ENCODE measurements around the gene SLC16A11. TPM values are rescaled to one million over a fixed set of nuclear protein-coding genes. Genes with fewer than 3 reads are reported as not detected.
"Not testable (repeated sequence)": the region's sequence is repeated elsewhere in the genome, so short reads cannot be mapped to it uniquely, and the experiment has no call there.

SLC16A11 gene, protein sequence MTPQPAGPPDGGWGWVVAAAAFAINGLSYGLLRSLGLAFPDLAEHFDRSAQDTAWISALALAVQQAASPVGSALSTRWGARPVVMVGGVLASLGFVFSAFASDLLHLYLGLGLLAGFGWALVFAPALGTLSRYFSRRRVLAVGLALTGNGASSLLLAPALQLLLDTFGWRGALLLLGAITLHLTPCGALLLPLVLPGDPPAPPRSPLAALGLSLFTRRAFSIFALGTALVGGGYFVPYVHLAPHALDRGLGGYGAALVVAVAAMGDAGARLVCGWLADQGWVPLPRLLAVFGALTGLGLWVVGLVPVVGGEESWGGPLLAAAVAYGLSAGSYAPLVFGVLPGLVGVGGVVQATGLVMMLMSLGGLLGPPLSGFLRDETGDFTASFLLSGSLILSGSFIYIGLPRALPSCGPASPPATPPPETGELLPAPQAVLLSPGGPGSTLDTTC
- 0.04 TPM for total RNA-seq
- polyA plus RNA-seq (ENCODE audit: insufficient read depth in 1 of 8, insufficient read length in 8 of 8, low replicate concordance in 1 of 8): under 1 TPM in 7 of 8 donors, not detected in 1; 0.10 to 0.37 (median 0.15) TPM
- long read RNA-seq, donor 1: 0 reads
- long read RNA-seq, donor 2: 0 reads
- long read RNA-seq, donor 3: 0 reads
- long read RNA-seq, donor 4: 0 reads
- long read RNA-seq, donor 5: 0 reads
- long read RNA-seq, donor 6: 0 reads
- long read RNA-seq, donor 7: 0 reads
- long read RNA-seq, donor 8: 0 reads
- long read RNA-seq, donor 9: 0 reads
- long read RNA-seq, donor 10: 0 reads
- long read RNA-seq, donor 11: 0 reads

- H3K4me1 ChIP-seq (ENCODE audit: control insufficient read depth, insufficient read depth, low read length): peaks cover 21% of the 10 kb centered on the region
- no peak within 1 kb of the TSS for H3K27ac ChIP-seq (ENCODE audit: low read length)
- under 1% methylated on average over 20 of the region's 58 CpGs for WGBS (ENCODE audit: insufficient coverage)
- H3K36me3 ChIP-seq (ENCODE audit: control insufficient read depth, insufficient read depth, low read length): no peaks in the 10 kb centered on the region
- H3K27me3 ChIP-seq (ENCODE audit: control insufficient read depth, insufficient read depth, low read length): peaks cover 70% of the 10 kb centered on the region
- no peaks in the 10 kb centered on the region for H3K9me3 ChIP-seq (replicated peaks; ENCODE audit: control insufficient read depth, low read depth, low read length)
- peak; percentile 46 for DNase-seq
- peak within 1 kb of the TSS; percentile 30 for H3K4me3 ChIP-seq (ENCODE audit: low read length)
Observed at GRCh38 chr17:7043497-7044198, at the start of gene SLC16A11. SLC16A11 (minus strand) TSS chr17:7044092; CDS start chr17:7043513, 579 bp downstream.

DNA sequence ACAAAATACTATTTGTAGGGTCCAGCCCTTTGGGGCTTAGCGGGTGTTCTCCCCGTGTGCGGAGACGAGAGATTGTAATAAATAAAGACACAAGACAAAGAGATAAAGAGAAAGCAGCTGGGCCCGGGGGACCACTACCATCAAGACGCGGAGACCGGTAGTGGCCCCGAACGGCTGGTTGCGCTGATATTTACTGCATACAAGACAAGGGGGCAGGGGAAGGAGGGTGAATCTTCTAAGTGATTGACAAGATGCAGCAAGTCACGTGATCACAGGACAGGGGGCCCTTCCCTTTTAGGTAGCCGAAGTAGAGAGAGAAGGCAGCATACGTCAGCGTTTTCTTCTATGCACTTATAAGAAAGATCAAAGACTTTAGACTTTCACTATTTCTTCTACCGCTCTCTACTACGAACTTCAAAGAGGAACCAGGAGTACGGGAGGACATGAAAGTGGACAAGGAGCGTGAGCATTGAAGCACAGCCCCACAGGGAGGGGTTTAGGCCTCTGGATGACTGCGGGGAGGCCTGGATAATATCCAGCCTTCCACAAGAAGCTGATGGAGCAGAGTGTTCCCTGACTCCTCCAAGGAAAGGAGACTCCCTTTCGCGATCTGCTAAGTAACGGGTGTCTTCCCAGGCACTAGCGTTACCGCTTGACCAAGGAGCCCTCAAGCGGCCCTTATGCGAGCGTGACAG, 47.6 kb upstream of the SLC16A11 start:
- H3K4me1 ChIP-seq (ENCODE audit: control insufficient read depth, insufficient read depth, low read length); DNase-seq; H3K36me3 ChIP-seq (ENCODE audit: control insufficient read depth, insufficient read depth, low read length); H3K4me3 ChIP-seq (ENCODE audit: low read length); H3K9me3 ChIP-seq (replicated peaks; ENCODE audit: control insufficient read depth, low read depth, low read length); H3K27me3 ChIP-seq (ENCODE audit: control insufficient read depth, insufficient read depth, low read length); H3K27ac ChIP-seq (ENCODE audit: low read length): not testable (repeated sequence)
- 76% methylated on average over 7 of the region's 28 CpGs for WGBS (ENCODE audit: insufficient coverage)

GRCh38 chr17:7089570-7089969, 45.7 kb upstream of the SLC16A11 start:
- not testable (repeated sequence) for H3K27ac ChIP-seq (ENCODE audit: low read length); H3K36me3 ChIP-seq (ENCODE audit: control insufficient read depth, insufficient read depth, low read length)
- 100% methylated on average over 3 of the region's 6 CpGs for WGBS (ENCODE audit: insufficient coverage)

DNA sequence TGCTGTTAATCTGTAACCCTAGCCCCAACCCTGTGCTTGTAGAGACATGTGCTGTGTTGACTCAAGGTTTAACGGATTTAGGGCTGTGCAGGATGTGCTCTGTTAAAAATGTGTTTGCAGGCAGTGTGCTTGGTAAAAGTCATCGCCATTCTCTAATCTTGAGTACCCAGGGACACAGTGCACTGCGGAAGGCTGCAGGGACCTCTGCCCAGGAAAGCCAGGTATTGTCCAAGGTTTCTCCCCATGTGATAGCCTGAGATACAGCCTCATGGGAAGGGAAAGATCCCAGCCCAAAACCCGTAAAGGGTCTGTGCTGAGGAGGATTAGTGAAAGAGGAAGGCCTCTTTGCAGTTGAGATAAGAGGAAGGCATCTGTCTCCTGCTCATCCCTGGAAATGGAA, 44.5 kb upstream of the SLC16A11 start:
- not testable (repeated sequence) for H3K4me3 ChIP-seq (ENCODE audit: low read length); H3K27ac ChIP-seq (ENCODE audit: low read length); H3K27me3 ChIP-seq (ENCODE audit: control insufficient read depth, insufficient read depth, low read length); DNase-seq; H3K4me1 ChIP-seq (ENCODE audit: control insufficient read depth, insufficient read depth, low read length); H3K9me3 ChIP-seq (replicated peaks; ENCODE audit: control insufficient read depth, low read depth, low read length); H3K36me3 ChIP-seq (ENCODE audit: control insufficient read depth, insufficient read depth, low read length)
- 100% methylated on average over 2 of the region's 4 CpGs for WGBS (ENCODE audit: insufficient coverage)

More at GRCh38 chr17:7089570-7089969, 45.7 kb upstream of the SLC16A11 start:
- H3K4me1 ChIP-seq (ENCODE audit: control insufficient read depth, insufficient read depth, low read length); H3K9me3 ChIP-seq (replicated peaks; ENCODE audit: control insufficient read depth, low read depth, low read length); H3K4me3 ChIP-seq (ENCODE audit: low read length); H3K27me3 ChIP-seq (ENCODE audit: control insufficient read depth, insufficient read depth, low read length); DNase-seq: not testable (repeated sequence)

DNA sequence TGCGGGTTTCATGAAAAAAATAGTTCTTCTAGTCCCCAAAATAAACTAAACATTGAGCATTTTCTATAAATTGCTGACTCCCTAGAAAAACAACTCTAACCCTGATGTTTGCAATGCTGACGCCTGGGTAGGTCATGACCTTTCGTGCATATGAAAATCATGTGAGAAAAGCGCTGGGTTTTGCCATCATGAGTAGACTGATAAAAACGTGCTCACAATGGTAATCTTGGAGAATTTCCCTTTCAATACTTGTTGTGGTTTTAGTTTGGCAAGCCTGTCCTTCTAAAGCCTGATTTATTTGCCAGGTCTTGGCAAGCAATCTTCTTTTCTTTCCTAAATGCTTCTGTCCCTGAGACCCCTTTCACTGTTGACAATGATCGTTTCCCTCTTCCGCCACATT, 40.2 kb upstream of the SLC16A11 start:
- peak; percentile 43 for DNase-seq
- Histone ChIP-seq H3K4me3 (ENCODE audit: low read length) (no peak overlapping the region), H3K27ac (ENCODE audit: low read length) (no peak overlapping the region)

DNA sequence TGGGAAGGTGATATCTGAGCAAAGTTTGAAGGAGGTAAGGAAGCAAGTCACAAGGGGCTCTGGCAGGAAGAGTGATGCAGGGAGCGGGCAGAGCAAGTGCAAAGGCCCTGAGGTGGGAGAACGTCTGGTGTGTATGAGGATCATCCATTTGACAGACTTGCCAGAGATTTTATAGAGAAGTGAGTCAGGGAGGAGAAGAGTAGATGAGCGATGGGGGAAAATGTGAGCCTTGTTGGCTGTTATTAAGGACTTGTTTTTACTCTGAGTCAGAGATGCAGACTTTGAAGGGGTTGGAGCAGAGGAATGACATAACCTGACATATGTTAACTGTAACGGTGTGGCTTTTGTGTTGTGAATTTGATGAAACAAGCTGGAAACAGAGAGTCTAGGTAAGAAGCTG, 39.7 kb upstream of the SLC16A11 start:
- Histone ChIP-seq H3K27me3 (ENCODE audit: control insufficient read depth, insufficient read depth, low read length) (peaks cover 2% of the 10 kb centered on the region), H3K27ac (ENCODE audit: low read length) (no peak overlapping the region), H3K4me3 (ENCODE audit: low read length) (no peak overlapping the region), H3K9me3 (replicated peaks; ENCODE audit: control insufficient read depth, low read depth, low read length) (no peaks in the 10 kb centered on the region), H3K36me3 (ENCODE audit: control insufficient read depth, insufficient read depth, low read length) (no peaks in the 10 kb centered on the region), H3K4me1 (ENCODE audit: control insufficient read depth, insufficient read depth, low read length) (peaks cover 9% of the 10 kb centered on the region)
- WGBS (ENCODE audit: insufficient coverage): 71% methylated on average over 4 of the region's 4 CpGs
- DNase-seq: no peak

More for the DNA sequence above, 40.2 kb upstream of the SLC16A11 start:
- Histone ChIP-seq H3K27me3 (ENCODE audit: control insufficient read depth, insufficient read depth, low read length) (peaks cover 2% of the 10 kb centered on the region), H3K36me3 (ENCODE audit: control insufficient read depth, insufficient read depth, low read length) (no peaks in the 10 kb centered on the region), H3K9me3 (replicated peaks; ENCODE audit: control insufficient read depth, low read depth, low read length) (no peaks in the 10 kb centered on the region), H3K4me1 (ENCODE audit: control insufficient read depth, insufficient read depth, low read length) (peaks cover 9% of the 10 kb centered on the region)
- 50% methylated on average over 6 of the region's 7 CpGs for WGBS (ENCODE audit: insufficient coverage)

DNA sequence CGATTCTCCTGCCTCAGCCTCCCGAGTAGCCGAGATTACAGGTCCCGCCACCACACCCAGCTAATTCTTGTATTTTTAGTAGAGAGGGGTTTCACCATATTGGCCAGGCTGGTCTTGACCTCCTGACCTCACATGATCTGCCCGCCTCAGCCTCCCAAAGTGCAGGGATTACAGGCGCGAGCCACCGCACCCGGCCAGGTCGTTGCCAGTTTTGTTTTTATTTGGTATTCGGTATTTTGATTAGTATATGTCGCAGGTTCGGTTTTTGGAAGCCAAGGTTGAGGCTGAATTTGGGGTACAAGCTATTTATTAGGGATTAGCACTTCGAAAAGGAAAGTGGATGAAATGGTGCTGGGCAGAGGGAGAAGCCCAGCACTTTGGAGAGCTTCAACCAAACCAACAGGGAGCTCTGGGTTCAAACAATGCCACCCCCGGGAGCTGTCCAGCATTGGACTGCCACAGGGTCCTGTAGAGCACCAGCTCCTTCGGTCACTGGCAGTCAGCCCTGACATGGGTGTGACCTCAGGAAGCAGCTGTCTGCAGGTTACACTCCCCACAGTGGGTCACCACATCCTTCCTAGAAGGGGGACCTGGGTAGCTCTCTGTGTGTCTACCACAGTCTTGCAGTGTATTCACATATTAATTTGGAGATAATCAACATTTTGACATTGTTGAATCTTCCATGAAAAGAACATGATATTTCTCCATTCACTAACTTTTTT, 37.6 kb upstream of the SLC16A11 start:
- DNase-seq: peak; percentile 10

DNA sequence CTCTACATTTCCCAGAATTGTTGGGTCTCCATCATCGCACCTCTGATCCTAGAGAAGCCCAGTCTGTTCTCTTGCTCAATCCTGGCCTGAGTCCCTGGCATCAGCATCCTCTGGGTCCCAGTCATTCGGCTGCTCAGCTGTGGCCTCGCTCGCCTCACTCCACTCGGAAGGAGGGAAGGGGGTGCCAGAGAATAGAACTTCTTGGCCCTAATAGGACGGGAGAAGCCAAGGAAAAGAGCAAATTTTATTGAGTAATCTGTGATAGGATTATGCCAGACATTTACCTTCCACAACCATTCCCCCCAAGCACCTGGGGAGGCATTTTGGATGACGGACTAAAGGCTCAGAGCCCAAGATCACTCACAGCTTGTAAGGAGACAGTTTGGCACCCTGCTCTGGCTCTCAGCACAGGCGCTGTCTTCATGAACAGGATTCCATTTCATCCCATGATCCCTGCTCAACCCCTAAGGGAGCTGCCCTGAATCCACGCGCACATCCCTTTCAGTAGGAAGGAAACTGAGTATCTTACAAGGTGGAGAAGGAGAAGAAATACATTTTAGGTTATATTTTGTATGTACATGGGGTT, 36.7 kb upstream of the SLC16A11 start:
- Histone ChIP-seq H3K36me3 (ENCODE audit: control insufficient read depth, insufficient read depth, low read length) (no peaks in the 10 kb centered on the region), H3K27ac (ENCODE audit: low read length) (peak overlapping the region; percentile 29), H3K4me1 (ENCODE audit: control insufficient read depth, insufficient read depth, low read length) (peaks cover 9% of the 10 kb centered on the region), H3K4me3 (ENCODE audit: low read length) (no peak overlapping the region), H3K27me3 (ENCODE audit: control insufficient read depth, insufficient read depth, low read length) (peaks cover 2% of the 10 kb centered on the region), H3K9me3 (replicated peaks; ENCODE audit: control insufficient read depth, low read depth, low read length) (no peaks in the 10 kb centered on the region)
- peak; percentile 56 for DNase-seq
- WGBS (ENCODE audit: insufficient coverage): 50% methylated on average over 1 of the region's 10 CpGs

More for the DNA sequence above, 37.6 kb upstream of the SLC16A11 start:
- peaks cover 2% of the 10 kb centered on the region for H3K27me3 ChIP-seq (ENCODE audit: control insufficient read depth, insufficient read depth, low read length)
- H3K4me1 ChIP-seq (ENCODE audit: control insufficient read depth, insufficient read depth, low read length): peaks cover 9% of the 10 kb centered on the region
- WGBS (ENCODE audit: insufficient coverage): 90% methylated on average over 16 of the region's 16 CpGs
- H3K9me3 ChIP-seq (replicated peaks; ENCODE audit: control insufficient read depth, low read depth, low read length): no peaks in the 10 kb centered on the region
- H3K4me3 ChIP-seq (ENCODE audit: low read length): no peak overlapping the region
- H3K36me3 ChIP-seq (ENCODE audit: control insufficient read depth, insufficient read depth, low read length): no peaks in the 10 kb centered on the region
- no peak overlapping the region for H3K27ac ChIP-seq (ENCODE audit: low read length)
